Measurements from ENCODE around the gene MED26.

- TF ChIP-seq EZH2 (IDR thresholded peaks at IDR 0.05; ENCODE audit: insufficient read depth, low read length) = no peak
- TF ChIP-seq CTCF (IDR thresholded peaks at IDR 0.05; ENCODE audit: insufficient read depth, low read depth, low read length) = no peak
Measured at GRCh38 chr19:16593181-16593580, 34.8 kb downstream of the MED26 start.
